Activated gamma-delta T cell treated with anti-CD3 and anti-CD28 coated beads, Interleukin-2, amount 50 U/mL, for 16 hours (primary cell): ENCODE results near the gene GPR135.

ENCODE experiments used
- DNase-seq: peaks from one replicate; pipeline ENCODE4 v3.0.0-alpha.2; 2020; ENCODE audit warnings: low read depth

GPR135 gene

DNA sequence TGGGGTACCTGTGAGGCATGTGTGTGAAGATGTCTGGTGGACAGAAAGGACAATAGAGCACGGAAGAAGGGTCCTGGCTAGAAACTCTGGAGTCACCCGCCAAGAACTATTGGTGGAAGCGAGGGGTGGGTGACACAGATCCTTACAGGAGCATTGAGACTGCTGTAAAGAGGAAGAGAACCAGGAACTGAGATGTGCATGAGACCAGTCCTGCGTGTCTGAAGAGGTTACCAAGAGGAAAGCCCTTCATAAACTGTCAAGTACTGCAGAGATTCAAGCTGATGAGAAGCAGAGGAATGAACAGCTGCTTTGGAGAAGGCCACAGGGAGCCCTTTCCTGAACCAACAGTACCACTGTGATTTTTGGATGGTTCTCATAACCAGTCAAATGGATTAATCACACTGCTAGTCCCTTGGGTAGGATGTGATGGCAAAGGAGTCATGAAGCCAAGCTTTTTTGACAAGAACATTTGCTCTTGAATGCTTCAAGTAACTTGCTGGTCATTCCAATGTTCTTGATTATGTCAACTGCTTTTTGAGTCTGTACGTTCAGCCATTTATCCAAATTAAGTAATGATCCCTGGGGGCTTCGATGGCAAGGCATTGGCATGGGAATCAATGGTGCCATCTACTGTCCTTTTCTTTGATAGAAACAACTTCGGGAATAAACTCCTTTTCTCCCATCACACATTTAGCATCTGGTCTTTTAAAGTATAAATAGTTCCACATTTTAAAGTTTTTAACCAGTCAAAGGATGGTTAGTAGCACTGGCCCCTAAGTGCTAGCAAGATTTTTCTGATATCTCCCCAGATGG, 42.9 kb downstream of the GPR135 start:
- no peak for DNase-seq

DNA sequence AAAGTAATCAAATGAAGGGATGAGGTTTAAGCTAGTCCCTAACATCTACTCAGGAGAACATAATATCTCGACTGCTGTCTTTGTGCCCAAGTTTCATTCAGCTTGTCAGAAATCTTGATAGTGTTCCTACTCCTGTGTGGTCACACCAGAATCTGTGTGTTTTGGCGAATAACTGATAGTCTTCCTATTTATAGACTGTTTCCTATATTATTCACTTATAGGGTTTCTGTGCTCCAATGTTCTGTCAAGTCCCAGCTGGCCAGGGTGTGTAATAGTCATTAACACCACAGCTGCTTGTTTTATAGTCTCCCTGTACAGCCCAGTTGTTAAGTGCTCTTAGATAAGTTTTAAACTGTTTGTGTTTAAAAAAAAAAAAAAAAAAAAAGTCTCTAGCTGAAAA, 45.9 kb downstream of the GPR135 start:
- DNase-seq, result no peak

DNA sequence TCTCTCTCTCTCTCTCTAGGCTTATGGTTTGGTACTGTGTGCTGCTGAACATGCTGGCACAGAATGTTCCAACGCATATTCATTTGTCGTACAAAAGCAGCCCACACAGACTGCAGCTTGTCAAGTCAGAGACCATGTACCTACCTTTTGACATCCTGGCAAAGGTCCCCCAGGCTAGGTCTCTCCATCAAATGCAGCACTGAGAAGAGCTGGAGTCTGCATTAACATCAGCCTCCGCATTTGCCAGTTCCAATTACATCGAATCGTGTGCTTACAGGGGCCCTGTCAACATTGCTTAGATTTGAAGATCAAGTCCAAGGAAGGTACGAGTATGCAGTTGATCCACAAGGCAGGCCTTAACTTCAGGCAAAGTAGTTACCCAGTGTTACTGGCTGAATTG, 47.9 kb downstream of the GPR135 start:
- no peak for DNase-seq

DNA sequence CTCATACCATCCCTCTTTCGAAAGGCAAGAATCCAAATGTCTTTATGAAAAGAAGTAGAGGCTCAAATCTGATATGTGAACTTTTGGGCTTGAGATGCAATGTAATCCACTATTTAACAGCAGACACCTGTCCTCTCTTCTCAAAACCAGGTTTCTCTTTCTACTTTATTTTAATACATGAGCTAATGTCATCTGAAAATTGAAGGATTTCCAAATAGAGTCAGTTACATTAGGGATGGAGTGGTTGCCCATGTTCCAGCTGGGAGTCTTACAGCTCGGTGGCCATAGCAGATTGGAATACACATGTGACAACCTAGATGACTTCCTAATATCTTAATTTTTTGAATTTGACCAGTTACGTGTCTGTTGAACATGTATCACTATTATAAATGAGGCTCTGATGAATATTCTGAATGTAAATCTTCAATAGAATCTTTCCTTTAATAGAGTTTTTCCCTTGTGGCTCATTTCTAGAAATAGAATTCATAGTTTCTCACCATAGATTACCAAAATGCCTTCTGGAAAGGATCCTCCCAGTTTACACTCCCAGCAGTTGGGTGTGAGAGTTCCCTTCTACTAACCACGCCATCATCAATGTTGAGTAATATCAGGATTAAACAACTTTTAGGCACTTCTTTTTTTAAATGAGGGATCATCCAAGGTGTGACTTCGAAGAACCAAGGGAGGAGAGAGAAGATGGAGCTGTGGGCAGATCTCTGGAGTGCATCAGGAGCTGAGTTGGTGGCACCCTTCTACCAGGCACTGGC, 49.2 kb downstream of the GPR135 start:
- no peak for DNase-seq
